ENCODE data around the gene MAN1A2.

DNA sequence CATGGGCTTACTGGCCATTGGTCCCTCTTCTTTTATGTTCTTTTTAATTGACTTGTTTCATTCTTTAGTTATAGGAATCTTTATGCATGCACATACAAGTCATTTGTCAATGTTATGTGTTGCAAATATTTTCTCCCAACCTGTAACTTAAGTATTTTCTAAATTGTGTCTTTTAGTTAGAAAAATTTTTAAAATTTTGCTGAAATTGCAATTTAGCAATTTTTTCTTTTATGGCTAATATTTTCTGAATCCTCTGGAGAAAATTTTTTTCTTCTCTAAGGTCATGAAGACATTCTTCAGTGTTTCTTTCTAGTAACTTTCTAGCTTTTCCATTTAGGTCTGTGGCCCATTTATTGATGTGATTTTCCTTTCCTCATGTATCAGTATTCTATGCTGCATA lies 189.7 kb downstream of the MAN1A2 start:
- TF ChIP-seq, protein P1, sequence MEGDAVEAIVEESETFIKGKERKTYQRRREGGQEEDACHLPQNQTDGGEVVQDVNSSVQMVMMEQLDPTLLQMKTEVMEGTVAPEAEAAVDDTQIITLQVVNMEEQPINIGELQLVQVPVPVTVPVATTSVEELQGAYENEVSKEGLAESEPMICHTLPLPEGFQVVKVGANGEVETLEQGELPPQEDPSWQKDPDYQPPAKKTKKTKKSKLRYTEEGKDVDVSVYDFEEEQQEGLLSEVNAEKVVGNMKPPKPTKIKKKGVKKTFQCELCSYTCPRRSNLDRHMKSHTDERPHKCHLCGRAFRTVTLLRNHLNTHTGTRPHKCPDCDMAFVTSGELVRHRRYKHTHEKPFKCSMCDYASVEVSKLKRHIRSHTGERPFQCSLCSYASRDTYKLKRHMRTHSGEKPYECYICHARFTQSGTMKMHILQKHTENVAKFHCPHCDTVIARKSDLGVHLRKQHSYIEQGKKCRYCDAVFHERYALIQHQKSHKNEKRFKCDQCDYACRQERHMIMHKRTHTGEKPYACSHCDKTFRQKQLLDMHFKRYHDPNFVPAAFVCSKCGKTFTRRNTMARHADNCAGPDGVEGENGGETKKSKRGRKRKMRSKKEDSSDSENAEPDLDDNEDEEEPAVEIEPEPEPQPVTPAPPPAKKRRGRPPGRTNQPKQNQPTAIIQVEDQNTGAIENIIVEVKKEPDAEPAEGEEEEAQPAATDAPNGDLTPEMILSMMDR (IDR thresholded peaks at IDR 0.05; ENCODE audit: low read depth, low read length, poor library complexity, severe bottlenecking), result no peak
- TF ChIP-seq EZH2phosphoT487 (IDR thresholded peaks at IDR 0.05; ENCODE audit: borderline replicate concordance, low read length), result no peak
